Putamen (tissue), 1 donor: ENCODE results near the gene CEP57L1.
"Not testable (repeated sequence)": the region's sequence is repeated elsewhere in the genome, so short reads cannot be mapped to it uniquely, and the experiment has no call there.

ENCODE experiments used
- DNase-seq: peaks from one replicate; pipeline ENCODE4 v3.0.0-alpha.2; 2016; ENCODE audit warnings: low spot score

The CEP57L1 gene

DNA sequence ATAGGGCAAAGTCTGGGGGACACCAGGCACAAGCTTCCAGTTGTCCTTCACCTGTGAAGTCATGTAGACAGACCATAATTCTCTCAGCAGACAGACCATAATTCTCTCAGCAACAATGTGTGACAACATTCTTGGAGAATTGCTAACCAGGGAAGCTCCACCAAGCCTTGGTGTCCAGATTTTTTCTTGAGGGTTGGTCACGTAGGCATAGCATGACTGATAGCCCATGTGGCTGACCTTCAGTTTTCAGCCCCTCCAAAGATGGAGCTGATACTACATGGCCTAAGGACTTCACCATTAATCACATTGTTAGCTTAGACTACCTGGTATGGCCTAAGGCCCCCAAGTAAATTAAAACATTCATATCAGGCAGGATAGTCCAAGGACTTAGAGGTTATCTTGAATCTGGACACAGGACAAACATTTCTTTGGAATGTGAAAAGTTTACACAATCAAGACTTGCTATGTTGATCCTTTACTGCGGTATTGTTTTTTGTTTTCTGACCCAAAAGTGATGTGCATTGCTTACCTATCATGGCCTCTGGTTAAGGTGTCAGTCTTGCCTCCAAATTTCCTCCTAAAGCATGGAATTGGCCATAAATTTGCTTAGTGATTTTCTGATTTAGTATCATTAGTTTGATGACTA, 76.9 kb downstream of the CEP57L1 start:
- no peak for DNase-seq

DNA sequence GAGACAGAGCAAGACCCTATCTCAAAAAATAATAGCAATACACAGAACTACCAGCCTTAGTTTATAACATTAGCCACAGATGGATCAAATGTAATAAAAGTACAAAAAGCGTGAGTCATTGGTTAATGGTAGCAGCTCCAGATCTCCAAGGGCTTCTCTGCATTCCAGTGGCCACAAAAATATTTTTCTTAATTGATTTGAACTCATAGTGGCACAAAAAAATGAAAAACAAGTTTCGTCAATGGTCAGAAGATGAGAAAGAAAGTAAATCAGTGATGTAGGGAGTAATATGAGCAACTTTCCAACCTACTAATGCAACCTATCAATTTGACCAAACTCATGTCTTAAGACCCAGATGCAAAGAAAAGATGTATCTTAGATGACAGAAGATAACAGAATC, 79.6 kb downstream of the CEP57L1 start:
- DNase-seq = no peak

DNA sequence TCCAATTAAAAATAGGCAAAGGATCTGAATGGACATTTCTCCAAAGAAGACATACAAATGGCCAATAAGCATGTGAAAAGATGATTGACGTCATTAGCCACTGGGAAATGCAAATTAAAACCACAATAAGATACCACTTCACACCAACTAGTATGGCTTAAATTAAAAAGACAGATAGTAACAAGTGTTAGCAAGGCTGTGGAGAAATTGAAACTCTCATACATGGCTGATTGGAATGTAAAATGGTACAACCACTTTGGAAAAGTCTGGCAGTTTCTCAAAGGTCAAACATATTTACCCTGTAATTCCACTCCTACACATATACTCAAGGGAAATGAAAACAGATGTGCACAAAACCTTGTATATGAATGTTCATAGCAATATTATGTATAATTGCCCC, 83.6 kb downstream of the CEP57L1 start:
- no peak for DNase-seq

GRCh38 chr6:109179507-109179906, 84.2 kb downstream of the CEP57L1 start:
- DNase-seq = no peak

DNA sequence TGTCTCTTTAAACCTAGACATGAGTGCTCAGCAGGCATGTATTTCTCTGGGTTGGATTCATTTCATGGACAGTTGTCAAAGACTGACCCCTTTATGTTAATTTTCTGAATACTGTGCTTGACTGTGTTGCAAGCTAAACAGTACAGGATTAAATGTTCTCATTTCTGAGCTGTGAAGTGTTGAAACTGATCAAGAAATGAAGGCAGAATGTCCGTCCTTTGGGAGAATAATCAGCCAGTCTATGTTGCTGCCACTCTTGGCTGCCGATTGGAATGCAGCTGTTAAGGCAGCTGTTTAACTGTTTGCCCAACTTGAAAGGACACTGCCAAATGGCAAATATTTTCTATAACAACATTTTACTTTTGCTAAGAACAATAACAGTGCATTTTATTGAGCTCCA, 87.3 kb downstream of the CEP57L1 start:
- DNase-seq = peak; percentile 26

- no peak for DNase-seq
These were observed 87.9 kb downstream of the CEP57L1 start for GRCh38 chr6:109183109-109183650.

- no peak for DNase-seq
These were observed 89.3 kb downstream of the CEP57L1 start for GRCh38 chr6:109184638-109185037.

GRCh38 chr6:109186012-109186411, 90.7 kb downstream of the CEP57L1 start:
- DNase-seq = no peak

DNA sequence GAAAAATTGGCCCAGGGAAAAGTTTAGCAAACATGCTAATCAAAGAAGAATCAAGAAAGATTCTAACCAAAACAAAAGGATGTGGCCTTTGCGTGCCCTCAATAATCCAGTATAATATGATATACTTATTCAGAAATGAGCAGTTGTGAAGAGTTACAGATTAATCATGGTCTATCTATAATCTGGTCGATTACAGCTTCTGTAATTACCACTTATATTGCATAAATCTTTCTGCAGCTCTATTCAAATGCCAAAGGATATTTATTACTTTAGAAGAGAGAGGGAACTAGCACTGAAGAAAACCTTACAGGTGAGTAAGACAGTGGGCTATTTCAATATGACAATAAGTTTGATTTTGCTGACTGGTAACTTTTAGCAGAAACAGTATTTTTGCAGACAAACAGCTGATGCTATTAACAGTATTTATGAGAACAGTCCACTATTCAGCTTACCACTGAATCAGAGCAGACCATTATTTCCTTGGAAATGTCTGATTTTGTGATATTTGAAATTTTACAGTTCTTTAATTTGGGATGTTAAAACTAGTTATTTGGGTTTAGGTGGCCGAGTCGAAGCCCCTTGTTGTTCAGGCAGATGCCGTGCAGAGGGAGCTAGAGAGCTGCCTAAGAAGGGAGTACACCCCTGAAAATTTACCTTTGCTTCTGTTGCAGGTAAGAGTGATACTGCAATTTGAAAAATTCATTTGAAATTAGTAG, 92.2 kb downstream of the CEP57L1 start:
- peak; percentile 58 for DNase-seq

GRCh38 chr6:109188115-109188411, 92.8 kb downstream of the CEP57L1 start:
- DNase-seq = no peak

DNA sequence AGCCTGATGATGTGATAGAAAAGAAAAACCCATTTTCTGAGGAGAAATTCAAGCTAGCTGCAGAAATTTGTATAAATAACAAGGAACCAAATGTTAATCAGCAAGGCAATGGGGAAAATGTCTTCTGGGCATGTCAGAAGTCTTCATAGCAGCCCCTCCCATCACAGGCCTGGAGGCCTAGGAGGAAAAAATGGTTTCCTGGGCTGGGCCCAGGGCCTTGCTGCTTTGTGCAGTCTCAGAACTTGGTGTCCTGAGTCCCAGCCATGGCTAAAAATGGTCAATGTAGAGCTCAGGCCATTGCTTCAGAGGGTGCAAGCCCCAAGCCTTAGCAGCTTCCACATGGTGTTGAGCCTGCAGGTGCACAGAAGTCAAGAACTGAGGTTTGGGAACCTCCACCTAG, 96.1 kb downstream of the CEP57L1 start:
- DNase-seq = not testable (repeated sequence)

GRCh38 chr6:109192865-109193264, 97.6 kb downstream of the CEP57L1 start:
- DNase-seq = no peak

GRCh38 chr6:109194880-109195279, 99.6 kb downstream of the CEP57L1 start:
- DNase-seq = no peak

DNA sequence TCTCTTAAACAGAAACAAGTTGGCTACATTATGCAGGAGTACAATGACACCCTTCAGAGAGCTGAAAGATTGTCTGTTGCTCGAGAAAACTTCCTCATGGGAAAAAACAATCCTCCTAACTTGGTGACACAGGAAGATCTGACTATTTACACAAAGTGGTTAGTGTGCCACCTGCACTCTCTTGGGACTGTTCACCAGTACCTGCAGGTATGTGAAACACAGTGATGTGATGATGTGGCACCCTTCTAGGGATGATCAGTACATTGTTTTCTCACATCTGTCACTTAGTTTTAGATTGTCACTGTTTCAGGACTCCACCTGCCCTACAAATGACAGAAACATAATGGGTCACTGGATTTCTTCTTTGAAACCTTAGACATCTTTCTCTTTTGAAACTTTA, 101.8 kb downstream of the CEP57L1 start:
- no peak for DNase-seq

- no peak for DNase-seq
These were observed 107.3 kb downstream of the CEP57L1 start for GRCh38 chr6:109202409-109203264.

DNA sequence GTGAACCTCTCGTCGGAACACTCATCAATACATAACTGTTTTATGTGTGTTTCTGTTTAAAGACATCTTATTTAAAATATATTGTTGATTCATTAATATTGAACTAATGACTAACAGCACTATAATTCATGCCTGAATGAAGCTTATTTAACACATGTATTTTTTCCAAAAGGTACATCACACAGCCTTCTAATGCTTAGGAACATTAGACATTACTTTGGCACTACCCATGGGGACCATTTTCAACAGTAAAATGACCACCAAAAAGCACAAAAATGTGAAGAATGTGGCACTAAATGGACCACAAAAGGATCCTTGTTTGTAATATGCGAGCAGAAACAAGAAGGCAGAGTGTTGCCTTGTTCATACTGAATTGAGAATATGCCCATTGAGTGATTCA, 109.2 kb downstream of the CEP57L1 start:
- no peak for DNase-seq

GRCh38 chr6:109212683-109213082, 117.4 kb downstream of the CEP57L1 start:
- DNase-seq = no peak
